NCI-H2029 treated with DMSO at 0.1 percent for 48 hours (cell line): ENCODE data around the gene CBS.
"Not testable (repeated sequence)": the region's sequence is repeated elsewhere in the genome, so short reads cannot be mapped to it uniquely, and the experiment has no call there.

ENCODE experiments used
- DNase-seq: peaks from one replicate; lab custom pipeline; 2025; lab: John Stamatoyannopoulos, UW

CBS gene

DNA sequence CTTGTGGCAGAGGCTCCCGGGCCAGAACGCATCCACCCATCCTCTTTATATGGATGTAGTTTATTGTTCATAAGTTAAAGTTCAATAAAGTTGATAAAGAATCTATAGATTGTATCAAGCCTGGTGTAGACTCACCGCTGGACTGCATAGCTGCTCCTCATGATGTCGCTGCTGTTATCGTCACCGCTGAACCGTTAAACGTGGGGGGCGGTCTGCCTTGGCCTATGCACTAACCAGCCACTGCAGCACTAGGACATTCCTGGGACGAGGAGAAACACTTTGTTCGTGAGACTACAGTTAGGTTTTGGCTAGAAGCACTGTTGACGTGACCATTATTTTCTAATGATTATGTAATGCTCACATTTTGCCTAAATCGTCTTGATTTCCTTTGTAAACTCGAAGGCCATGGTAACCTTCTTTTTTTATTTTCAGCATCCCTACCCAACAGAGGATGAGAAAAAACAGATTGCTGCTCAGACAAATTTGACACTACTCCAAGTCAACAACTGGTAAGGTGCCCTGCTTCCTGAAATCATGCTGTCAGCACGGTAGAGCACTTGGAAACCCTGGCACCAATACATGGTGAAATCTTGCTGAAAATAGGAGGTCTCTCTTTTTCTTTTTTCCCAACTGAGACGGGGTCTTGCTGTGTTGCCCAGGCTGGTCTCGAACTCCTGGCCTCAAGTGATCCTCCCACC, 51.0 kb downstream of the CBS start:
- no peak for DNase-seq

DNA sequence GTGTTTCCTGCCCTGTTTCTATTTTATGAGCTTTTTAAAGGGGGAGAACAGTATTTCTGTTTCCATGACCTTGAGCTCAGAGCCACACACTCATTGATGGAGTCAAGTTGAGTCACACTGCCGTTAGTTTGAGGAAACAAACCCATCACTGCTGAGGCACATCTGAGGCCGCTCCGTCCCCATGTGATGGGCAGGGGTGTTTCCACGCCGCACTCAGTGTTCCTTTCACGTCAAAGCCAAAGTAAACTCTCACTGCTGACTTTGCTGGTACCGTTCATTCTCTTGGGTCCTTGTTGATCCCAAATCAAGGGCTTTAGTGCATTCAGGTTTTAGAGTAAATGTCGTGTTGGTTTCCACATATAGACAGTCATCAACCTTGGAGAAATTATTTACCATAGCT, 52.5 kb downstream of the CBS start:
- DNase-seq: no peak

DNA sequence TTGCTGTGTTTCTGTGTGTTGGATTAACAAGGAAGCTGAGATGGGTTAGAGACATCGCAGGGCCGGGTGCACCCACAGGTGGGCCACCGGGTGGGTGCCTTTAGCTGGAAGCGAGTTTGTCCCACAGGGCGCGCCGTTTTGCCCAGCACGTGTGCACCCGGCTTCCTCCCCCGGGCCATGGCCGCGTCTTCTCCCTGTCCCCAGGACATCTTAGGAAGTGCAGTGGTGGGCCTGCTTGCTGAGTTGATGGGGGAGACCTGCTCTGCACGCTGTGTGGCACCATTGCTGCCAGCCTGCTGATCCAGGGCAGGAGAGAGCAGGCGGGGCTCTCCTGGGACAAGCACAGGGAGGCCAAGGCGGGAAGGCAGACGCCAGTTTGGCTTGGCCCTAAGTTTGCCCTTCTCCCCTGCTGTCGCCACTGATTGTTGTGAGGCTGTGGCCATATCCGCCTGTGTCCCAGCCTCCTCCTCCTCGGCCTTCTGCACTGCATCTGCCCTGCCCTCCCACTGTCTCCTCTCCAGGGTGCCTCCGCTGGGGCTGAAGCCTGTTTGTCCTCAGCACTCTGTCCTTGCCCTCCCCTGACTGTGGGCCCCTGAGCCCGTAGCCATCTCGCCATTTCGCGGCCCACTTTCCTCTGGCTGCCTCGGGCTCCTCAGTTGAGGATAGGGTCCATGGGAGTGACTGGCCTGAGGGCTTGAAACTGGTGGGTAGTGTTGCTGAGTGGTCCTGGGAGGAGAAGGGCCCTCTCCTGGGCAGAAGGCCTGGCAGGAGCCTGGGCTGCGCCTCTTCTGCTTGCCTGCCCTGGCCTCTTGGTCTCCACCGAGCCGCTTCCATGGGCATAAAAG, 53.7 kb downstream of the CBS start:
- no peak for DNase-seq

DNA sequence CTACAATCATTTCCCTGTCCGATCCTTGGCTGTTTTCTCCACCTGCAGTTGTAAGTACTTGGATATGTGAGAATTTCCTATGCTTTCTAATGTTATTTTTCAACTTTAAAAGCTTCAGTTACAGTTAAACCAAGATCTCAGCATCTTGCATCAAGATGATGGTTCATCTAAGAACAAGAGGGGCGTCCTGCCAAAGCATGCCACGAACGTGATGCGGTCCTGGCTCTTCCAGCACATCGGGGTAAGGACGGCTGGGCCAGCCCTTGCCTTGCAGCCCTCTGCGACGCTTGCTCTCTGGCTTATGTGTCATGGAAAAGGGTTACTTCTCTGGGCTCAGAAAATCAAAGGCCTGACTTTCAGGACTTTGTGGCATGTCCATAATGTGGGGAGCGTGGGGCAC, 54.4 kb downstream of the CBS start:
- no peak for DNase-seq

- DNase-seq: no peak
Observed at GRCh38 chr21:43020771-43021170, 54.9 kb downstream of the CBS start.

DNA sequence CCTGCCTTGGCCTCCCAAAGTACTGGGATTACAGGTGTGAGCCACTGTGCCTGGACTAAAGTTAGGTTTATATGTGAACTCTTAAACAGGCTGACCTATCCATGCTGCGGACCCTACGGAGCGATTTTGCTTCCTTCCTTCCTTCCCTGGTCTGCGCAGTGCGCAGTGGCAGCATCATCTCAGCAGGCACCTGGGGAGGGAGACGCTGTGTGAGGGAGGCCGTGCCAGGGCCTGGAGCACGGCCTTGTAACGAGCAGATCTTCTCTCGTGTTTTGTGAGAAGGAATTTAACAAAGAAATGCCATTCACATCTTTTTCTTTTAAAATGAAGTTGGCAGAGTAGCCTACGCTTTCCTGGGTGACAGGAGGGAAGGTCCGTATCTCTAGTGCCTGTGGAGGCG, 55.5 kb downstream of the CBS start:
- no peak for DNase-seq

DNA sequence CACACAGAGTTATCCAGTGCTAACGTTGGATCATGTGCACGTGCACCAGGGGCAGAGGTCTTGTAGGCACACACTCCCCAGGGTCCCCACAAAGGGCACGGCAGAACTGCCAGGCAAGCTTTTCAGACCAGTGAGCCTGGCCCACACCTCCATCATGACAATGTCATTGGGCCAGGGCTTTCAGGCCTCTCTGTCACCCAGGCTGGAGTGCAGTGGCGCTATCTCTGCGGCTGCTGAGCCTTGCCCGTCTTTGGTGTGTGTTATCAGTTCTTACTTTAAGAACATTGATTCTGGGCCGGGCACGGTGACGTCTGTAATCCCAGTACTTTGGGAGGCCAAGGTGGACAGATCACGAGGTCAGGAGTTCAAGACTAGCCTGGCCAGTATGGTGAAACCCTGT, 57.1 kb downstream of the CBS start:
- DNase-seq: no peak

DNA sequence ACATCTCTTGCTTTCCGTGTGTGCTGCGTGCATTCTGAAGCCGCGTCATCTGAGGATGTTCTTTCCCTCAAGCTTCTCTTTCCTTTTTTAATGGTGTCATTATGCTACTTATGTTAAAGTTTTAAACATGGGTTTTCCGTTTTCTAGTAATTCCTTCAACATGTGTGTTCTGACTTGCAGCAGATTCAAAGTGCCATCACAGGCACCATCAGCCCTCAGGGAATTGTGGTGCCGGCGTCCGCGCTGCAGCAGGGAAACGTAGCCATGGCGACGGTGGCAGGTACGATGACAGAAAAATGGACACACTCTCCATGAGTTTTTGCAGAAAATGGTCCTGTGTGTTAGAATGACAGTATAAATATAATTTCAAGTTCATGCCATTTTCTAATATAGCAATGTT, 58.9 kb downstream of the CBS start:
- DNase-seq: no peak

GRCh38 chr21:43015906-43016540, 59.6 kb downstream of the CBS start:
- no peak for DNase-seq

DNA sequence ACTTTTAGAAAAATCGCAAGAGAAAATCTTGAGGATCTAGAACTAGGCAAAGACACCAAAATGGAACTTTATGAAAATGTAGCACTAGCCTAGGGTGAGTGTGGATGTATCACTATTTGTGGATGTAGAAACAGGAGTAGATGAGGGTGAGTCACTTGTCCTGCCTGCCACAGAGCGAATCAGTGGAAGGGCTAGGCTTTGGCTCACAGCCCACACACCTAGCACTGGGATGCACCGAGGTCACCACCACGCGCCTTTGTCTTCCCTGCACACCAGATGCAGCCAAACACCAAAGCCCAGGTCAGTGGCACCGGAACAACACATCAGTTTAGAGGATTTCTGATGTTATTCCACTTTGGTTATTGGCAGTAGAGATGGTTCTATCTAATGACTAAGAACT, 63.0 kb downstream of the CBS start:
- no peak for DNase-seq

DNA sequence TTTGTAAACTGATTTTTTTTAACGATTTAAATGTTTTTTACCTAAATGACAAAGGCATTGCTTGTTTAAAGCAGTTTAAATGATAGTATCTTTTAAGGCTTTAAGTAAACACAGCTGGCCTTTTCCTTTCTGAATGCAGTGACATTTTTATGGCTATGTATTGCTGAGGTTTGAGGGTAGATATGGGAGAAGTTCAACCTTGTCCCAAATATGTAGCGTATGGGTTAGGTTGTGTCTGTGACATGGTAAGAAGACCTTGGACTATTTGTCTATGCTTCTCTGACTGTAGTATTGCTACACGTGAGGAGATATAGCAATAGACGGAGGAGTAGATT, 68.8 kb downstream of the CBS start:
- peak; percentile 4 for DNase-seq

GRCh38 chr21:43006051-43006873, 69.4 kb downstream of the CBS start:
- DNase-seq: not testable (repeated sequence)

GRCh38 chr21:43005635-43006034, 70.0 kb downstream of the CBS start:
- peak; percentile 83 for DNase-seq

DNA sequence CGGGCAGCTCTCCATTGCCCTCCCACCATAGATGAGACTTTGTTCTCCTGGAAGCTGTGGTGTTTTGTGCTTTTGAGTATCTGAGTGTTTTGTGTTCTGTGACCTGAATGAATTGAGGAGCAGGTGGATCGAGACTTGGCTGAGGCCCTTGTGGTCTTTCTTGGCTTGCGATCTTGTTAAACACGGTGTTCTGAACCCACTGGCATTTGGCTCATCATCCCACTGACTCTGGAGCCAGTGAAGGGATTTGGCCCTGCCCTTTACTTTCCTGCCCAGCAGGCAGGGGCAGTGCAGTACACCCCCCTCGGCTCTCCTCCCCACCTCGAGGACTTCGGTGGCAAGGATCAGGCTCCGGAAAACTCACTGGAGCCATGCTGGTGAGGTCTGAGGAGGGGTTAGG, 70.7 kb downstream of the CBS start:
- peak; percentile 25 for DNase-seq
